Astrocyte (in vitro differentiated cells and primary cell): ENCODE results near the gene LMNB1. TPM values are rescaled to one million over a fixed set of nuclear protein-coding genes. Genes with fewer than 3 reads are reported as not detected.
A peak's percentile ranks its signal among the peaks of the same experiment; 100 is the strongest.

Source experiments
- DNase-seq: peaks from one replicate; pipeline ENCODE4 v3.0.0-alpha.2; 2010; ENCODE audit warnings: low read depth
- FAIRE-seq: peaks from 2 replicates; lab custom pipeline; 2011; peaks lifted over from hg19 to GRCh38; lab: Jason Lieb, UNC
- H2AFZ ChIP-seq: 2 replicates; pipeline ENCODE4 v1.6.0; 2012; ENCODE audit warnings: low read depth, low read length, inconsistent platforms
- H3K27ac ChIP-seq: 2 replicates; pipeline ENCODE4 v1.5.1; 2011; ENCODE audit warnings: low read depth, low read length, inconsistent platforms
- H3K27me3 ChIP-seq: 2 replicates; pipeline ENCODE4 v1.6.0; 2011; ENCODE audit warnings: low read length, inconsistent platforms; ENCODE audit not compliant: insufficient read depth
- H3K36me3 ChIP-seq: 2 replicates; pipeline ENCODE4 v1.5.1; 2011; ENCODE audit warnings: low read length, inconsistent platforms; ENCODE audit not compliant: insufficient read depth
- H3K4me1 ChIP-seq: 2 replicates; pipeline ENCODE4 v1.5.1; 2011; ENCODE audit warnings: low read length, inconsistent platforms; ENCODE audit not compliant: insufficient read depth
- H3K4me2 ChIP-seq: 2 replicates; pipeline ENCODE4 v1.6.0; 2012; ENCODE audit warnings: low read length, inconsistent platforms
- H3K4me3 ChIP-seq: 2 replicates; pipeline ENCODE4 v1.5.1; 2011; ENCODE audit warnings: low read depth, mild to moderate bottlenecking, low read length, inconsistent platforms; ENCODE audit not compliant: insufficient read depth
- H3K79me2 ChIP-seq: 2 replicates; pipeline ENCODE4 v1.6.0; 2012; ENCODE audit warnings: mild to moderate bottlenecking, low read length, inconsistent platforms; ENCODE audit not compliant: insufficient read depth
- H3K9ac ChIP-seq: 2 replicates; pipeline ENCODE4 v1.6.0; 2012; ENCODE audit warnings: mild to moderate bottlenecking, low read length, inconsistent platforms
- H3K9me3 ChIP-seq: 2 replicates; pipeline ENCODE4 v1.5.1; 2012; ENCODE audit warnings: low read depth, mild to moderate bottlenecking, low read length, inconsistent platforms; ENCODE audit not compliant: insufficient read depth
- H4K20me1 ChIP-seq: 2 replicates; pipeline ENCODE4 v1.6.0; 2012; ENCODE audit warnings: low read length, inconsistent platforms; ENCODE audit not compliant: insufficient read depth
- H3K27ac Mint-ChIP-seq: one replicate; pipeline ENCODE4 v1.8.0; 2021; ENCODE audit warnings: mild to moderate bottlenecking, mixed read lengths; ENCODE audit not compliant: unreplicated experiment
- H3K27me3 Mint-ChIP-seq: one replicate; pipeline ENCODE4 v1.8.0; 2021; ENCODE audit warnings: low read depth, mixed read lengths; ENCODE audit not compliant: unreplicated experiment
- H3K36me3 Mint-ChIP-seq: one replicate; pipeline ENCODE4 v1.8.0; 2021; ENCODE audit warnings: low read depth, mixed read lengths; ENCODE audit not compliant: unreplicated experiment
- H3K4me1 Mint-ChIP-seq: one replicate; pipeline ENCODE4 v1.8.0; 2021; ENCODE audit warnings: low read depth, mixed read lengths; ENCODE audit not compliant: unreplicated experiment
- H3K4me3 Mint-ChIP-seq: one replicate; pipeline ENCODE4 v1.8.0; 2021; ENCODE audit warnings: mild to moderate bottlenecking, moderate library complexity, mixed read lengths; ENCODE audit not compliant: unreplicated experiment
- H3K9me3 Mint-ChIP-seq: one replicate; pipeline ENCODE4 v1.8.0; 2021; ENCODE audit warnings: mild to moderate bottlenecking, mixed read lengths; ENCODE audit not compliant: unreplicated experiment
- CTCF ChIP-seq: IDR thresholded peaks from 2 replicates; pipeline ENCODE4 v1.5.1; 2011; ENCODE audit warnings: low read depth, mild to moderate bottlenecking, inconsistent platforms, low read length, moderate library complexity; ENCODE audit not compliant: insufficient read depth
- EZH2 ChIP-seq: IDR thresholded peaks from 2 replicates; pipeline ENCODE4 v1.6.1; 2012; ENCODE audit warnings: mild to moderate bottlenecking, low read length, inconsistent platforms; ENCODE audit not compliant: insufficient read depth
- total RNA-seq: library from RNA; stranded (reverse); gene quantifications from 2 replicates; pipeline ENCODE4 v1.2.1, GENCODE V29; 2021

Gene LMNB1
- total RNA-seq, 1 donor from 2014 or later, result 12.7 TPM

- Mint-ChIP-seq H3K9me3 (no peaks in the 10 kb centered on the region), H3K27ac (no peak overlapping the region), H3K36me3 (no peaks in the 10 kb centered on the region), H3K4me1 (peaks cover 10% of the 10 kb centered on the region), H3K4me3 (no peak overlapping the region), H3K27me3 (no peaks in the 10 kb centered on the region)
- Histone ChIP-seq H3K27me3 (no peaks in the 10 kb centered on the region), H3K4me1 (peaks cover 2% of the 10 kb centered on the region), H3K79me2 (no peaks in the 10 kb centered on the region), H2AFZ (no peak overlapping the region), H3K36me3 (no peaks in the 10 kb centered on the region), H3K27ac (no peak overlapping the region), H3K4me3 (no peak overlapping the region), H3K9me3 (no peaks in the 10 kb centered on the region), H4K20me1 (no peaks in the 10 kb centered on the region), H3K4me2 (no peak overlapping the region), H3K9ac (no peak overlapping the region)
- TF ChIP-seq CTCF, result no peak
- no peak for TF ChIP-seq EZH2
- peak; percentile 47 for DNase-seq
- no peak for FAIRE-seq
Observed at GRCh38 chr5:126857472-126858410, 80.8 kb downstream of the LMNB1 start.

- Histone ChIP-seq H3K4me3 (no peak overlapping the region), H3K36me3 (no peaks in the 10 kb centered on the region), H2AFZ (no peak overlapping the region), H3K9ac (no peak overlapping the region), H3K79me2 (no peaks in the 10 kb centered on the region), H3K9me3 (no peaks in the 10 kb centered on the region), H3K4me1 (no peaks in the 10 kb centered on the region), H4K20me1 (no peaks in the 10 kb centered on the region), H3K27me3 (no peaks in the 10 kb centered on the region), H3K27ac (no peak overlapping the region), H3K4me2 (no peak overlapping the region)
- DNase-seq (no peak), FAIRE-seq (no peak)
- TF ChIP-seq EZH2 (no peak), CTCF (no peak)
- Mint-ChIP-seq H3K36me3 (no peaks in the 10 kb centered on the region), H3K4me1 (peaks cover 10% of the 10 kb centered on the region), H3K9me3 (no peaks in the 10 kb centered on the region), H3K4me3 (no peak overlapping the region), H3K27me3 (no peaks in the 10 kb centered on the region), H3K27ac (no peak overlapping the region)
Observed at GRCh38 chr5:126858441-126858840, 81.5 kb downstream of the LMNB1 start.

GRCh38 chr5:126863402-126863801 lies 86.5 kb downstream of the LMNB1 start:
- Histone ChIP-seq H3K4me3 (no peak overlapping the region), H3K79me2 (no peaks in the 10 kb centered on the region)
- no peaks in the 10 kb centered on the region for H3K9me3 Mint-ChIP-seq

More at GRCh38 chr5:126863402-126863801, 86.5 kb downstream of the LMNB1 start:
- no peaks in the 10 kb centered on the region for H3K9me3 ChIP-seq
- no peak overlapping the region for H2AFZ ChIP-seq
- FAIRE-seq (no peak), DNase-seq (no peak)
- H3K36me3 ChIP-seq, result no peaks in the 10 kb centered on the region
- no peaks in the 10 kb centered on the region for H3K4me1 Mint-ChIP-seq
- H3K4me1 ChIP-seq, result no peaks in the 10 kb centered on the region
- no peaks in the 10 kb centered on the region for H3K27me3 ChIP-seq
- H3K27me3 Mint-ChIP-seq, result no peaks in the 10 kb centered on the region
- no peak overlapping the region for H3K4me3 Mint-ChIP-seq
- no peaks in the 10 kb centered on the region for H3K36me3 Mint-ChIP-seq
- H4K20me1 ChIP-seq, result no peaks in the 10 kb centered on the region
- no peak overlapping the region for H3K27ac Mint-ChIP-seq
- TF ChIP-seq EZH2 (no peak), CTCF (no peak)
- no peak overlapping the region for H3K27ac ChIP-seq
- H3K9ac ChIP-seq, result no peak overlapping the region
- no peak overlapping the region for H3K4me2 ChIP-seq
